Duodenal mucosa (tissue), 2 donors: ENCODE results near the gene MREG.

Experiments used
- H3K27ac ChIP-seq: one replicate; pipeline ENCODE4 v1.7.0; 2013; ENCODE audit warnings: low read depth, low read length
- H3K27me3 ChIP-seq, 2 donors: one replicate each; pipeline ENCODE4 v1.7.0; 2013; ENCODE audit warnings: low read length in 2 of 2, control low read depth in 1 of 2; ENCODE audit not compliant: insufficient read depth in 2 of 2, control insufficient read depth in 1 of 2
- H3K36me3 ChIP-seq, 2 donors: one replicate each; pipeline ENCODE4 v1.7.0; 2013; ENCODE audit warnings: low read length in 2 of 2, control low read depth in 1 of 2; ENCODE audit not compliant: insufficient read depth in 2 of 2, control insufficient read depth in 1 of 2
- H3K4me1 ChIP-seq, 2 donors: one replicate each; pipeline ENCODE4 v1.7.0; 2013; ENCODE audit warnings: low read length in 2 of 2, control low read depth in 1 of 2; ENCODE audit not compliant: insufficient read depth in 2 of 2, control insufficient read depth in 1 of 2
- H3K4me3 ChIP-seq, 2 donors: one replicate each; pipeline ENCODE4 v1.7.0; 2013; ENCODE audit warnings: low read length in 2 of 2, low read depth in 1 of 2
- H3K9ac ChIP-seq, 2 donors: one replicate each; pipeline ENCODE4 v1.7.0; 2013; ENCODE audit warnings: low read length in 2 of 2, low read depth in 1 of 2
- H3K9me3 ChIP-seq, 2 donors: one replicate each; pipeline ENCODE4 v1.7.0; 2013; ENCODE audit warnings: low read length in 2 of 2, control low read depth in 1 of 2; ENCODE audit not compliant: control insufficient read depth in 1 of 2

Gene MREG

DNA sequence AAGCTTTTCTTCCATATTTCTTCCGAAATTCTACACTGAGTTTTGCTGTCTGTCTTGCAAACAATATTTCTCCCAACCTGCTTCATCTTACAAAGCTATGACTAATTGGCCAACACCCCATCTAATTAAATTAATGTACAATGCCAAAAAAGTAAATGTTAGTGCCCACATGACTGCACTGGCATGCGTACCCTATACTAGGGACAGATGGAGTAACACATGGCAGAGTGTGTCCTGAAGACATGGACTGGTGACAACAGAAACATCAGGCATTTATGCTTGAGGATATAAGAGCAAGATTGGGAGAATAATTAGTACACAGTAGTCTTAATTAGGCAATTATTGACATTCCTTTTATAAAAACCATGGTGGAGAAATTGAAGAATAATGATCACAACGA is 66.8 kb downstream of the MREG start:
- no peak overlapping the region for H3K27ac ChIP-seq

DNA sequence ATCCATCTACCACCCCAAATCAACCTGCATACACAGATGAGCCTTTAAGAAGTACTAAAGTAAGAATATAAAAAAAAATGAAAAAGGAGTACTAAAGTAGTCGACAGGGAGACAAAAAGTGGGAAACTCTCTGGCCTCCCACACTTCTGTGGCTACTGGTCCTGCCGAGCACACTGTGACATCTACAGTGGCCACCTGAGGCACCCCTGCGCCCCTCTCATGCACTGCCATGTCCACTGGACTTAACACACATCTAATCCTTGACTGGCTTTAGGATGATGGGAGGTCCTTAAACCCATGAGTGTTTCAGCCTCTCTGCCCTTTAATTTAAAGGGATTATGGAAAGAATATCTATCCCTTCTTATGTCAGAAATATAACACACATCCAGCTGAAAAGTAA is 71.2 kb downstream of the MREG start:
- Histone ChIP-seq H3K36me3 (peaks cover 0 to 22% of the 10 kb centered on the region in 2 donors), H3K9me3 (no peaks in the 10 kb centered on the region), H3K4me1 (no peaks in the 10 kb centered on the region), H3K9ac (no peak overlapping the region), H3K27ac (no peak overlapping the region), H3K4me3 (no peak overlapping the region), H3K27me3 (no peaks in the 10 kb centered on the region)

More for the DNA sequence above, 66.8 kb downstream of the MREG start:
- peaks cover 0 to 13% of the 10 kb centered on the region in 2 donors for H3K36me3 ChIP-seq
- H3K9ac ChIP-seq: no peak overlapping the region
- H3K4me3 ChIP-seq: no peak overlapping the region
- no peaks in the 10 kb centered on the region for H3K27me3 ChIP-seq
- no peaks in the 10 kb centered on the region for H3K9me3 ChIP-seq
- H3K4me1 ChIP-seq: no peaks in the 10 kb centered on the region

DNA sequence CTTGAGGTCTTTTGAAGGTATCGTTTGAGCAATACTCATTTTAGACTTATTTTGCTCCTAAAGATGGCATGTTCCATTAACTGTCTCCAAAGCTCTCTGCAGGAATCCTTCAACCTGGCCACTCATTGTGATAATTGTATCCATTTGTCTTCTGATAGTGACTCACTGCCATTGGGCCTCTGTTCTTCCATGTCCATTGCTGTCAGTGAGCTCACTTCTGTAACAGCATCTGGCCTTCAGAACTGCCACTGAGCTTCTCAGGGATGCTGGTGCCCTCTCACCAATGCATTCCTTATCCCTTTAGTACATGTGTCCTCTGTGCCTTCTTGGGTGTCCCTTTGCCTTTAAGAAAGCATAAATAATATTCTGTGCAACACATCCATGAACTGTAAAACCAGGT is 71.6 kb downstream of the MREG start:
- Histone ChIP-seq H3K36me3 (peaks cover 0 to 22% of the 10 kb centered on the region in 2 donors), H3K27ac (no peak overlapping the region), H3K4me3 (no peak overlapping the region), H3K9ac (no peak overlapping the region), H3K4me1 (no peaks in the 10 kb centered on the region), H3K9me3 (no peaks in the 10 kb centered on the region), H3K27me3 (no peaks in the 10 kb centered on the region)

DNA sequence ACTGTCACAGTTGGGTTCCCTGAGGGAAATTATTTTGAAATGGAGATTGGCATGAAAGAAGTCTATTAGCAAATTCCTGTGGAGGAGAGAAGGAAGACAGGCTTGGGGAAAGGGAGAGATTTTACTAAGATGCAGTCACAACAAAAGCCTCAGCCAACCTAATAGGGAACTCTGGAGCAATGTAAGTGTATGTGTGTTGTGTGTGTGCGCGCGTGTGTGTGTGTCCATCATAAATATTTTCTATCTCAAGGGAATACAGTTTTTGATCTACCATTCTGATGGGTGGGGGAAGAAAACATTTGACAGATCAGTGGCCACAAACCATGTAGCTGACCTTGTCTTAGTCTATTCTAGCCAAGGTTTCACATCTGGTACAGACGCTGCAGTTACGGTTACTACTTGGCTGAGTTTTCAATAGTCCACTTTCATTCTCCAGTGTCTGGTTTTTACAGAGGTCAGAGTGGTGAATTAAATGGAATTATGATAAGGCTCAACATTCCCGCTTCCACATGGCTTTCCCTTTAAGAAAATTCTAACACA is 72.6 kb downstream of the MREG start:
- no peaks in the 10 kb centered on the region for H3K27me3 ChIP-seq
- no peak overlapping the region for H3K4me3 ChIP-seq
- H3K9me3 ChIP-seq: no peaks in the 10 kb centered on the region
- no peaks in the 10 kb centered on the region for H3K4me1 ChIP-seq
- no peak overlapping the region for H3K9ac ChIP-seq
- H3K27ac ChIP-seq: no peak overlapping the region
- peaks cover 0 to 20% of the 10 kb centered on the region in 2 donors for H3K36me3 ChIP-seq

DNA sequence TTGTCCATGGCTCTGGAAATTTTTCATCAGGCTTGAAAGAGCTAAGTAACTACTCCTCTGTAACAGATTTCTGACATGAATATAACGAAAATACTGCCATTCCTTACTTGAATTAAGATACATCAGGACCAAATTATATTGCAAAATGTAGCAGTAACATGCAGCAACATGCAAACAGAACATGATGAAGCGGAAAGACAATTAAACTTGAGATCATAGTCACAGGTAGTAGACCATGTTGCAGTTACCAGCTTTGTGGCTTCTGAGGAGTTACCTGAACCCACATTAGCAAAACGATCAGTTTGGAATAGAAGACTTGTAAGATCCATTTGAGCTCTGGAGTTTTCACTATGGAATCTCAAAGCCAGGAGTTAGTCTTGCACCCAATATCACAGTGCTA is 76.2 kb downstream of the MREG start:
- no peaks in the 10 kb centered on the region for H3K27me3 ChIP-seq
- no peaks in the 10 kb centered on the region for H3K9me3 ChIP-seq
- no peak overlapping the region for H3K9ac ChIP-seq
- no peaks in the 10 kb centered on the region for H3K4me1 ChIP-seq
- no peak overlapping the region for H3K27ac ChIP-seq
- no peak overlapping the region for H3K4me3 ChIP-seq
- peaks cover 0 to 12% of the 10 kb centered on the region in 2 donors for H3K36me3 ChIP-seq

DNA sequence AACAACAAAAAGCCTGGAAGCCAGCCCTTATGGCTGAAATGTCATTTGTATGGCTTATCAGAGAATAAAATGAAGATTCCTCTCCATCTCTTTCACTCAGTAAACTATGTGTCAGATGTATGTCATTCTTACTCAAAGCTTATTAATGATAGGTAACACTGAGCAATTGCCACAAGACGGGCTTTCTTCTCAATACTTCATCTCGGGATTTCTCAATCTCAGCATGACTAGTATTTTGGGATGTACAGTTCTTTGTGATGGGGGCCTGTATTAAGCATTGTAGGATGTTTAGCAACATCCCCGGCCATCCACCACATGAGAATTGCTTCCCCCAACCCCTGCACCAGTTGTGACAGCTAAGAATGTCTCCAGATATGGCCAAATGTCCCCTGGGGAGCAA is 80.2 kb downstream of the MREG start:
- Histone ChIP-seq H3K4me3 (no peak overlapping the region), H3K36me3 (no peaks in the 10 kb centered on the region), H3K27me3 (no peaks in the 10 kb centered on the region), H3K9ac (no peak overlapping the region), H3K9me3 (no peaks in the 10 kb centered on the region), H3K4me1 (no peaks in the 10 kb centered on the region), H3K27ac (no peak overlapping the region)

DNA sequence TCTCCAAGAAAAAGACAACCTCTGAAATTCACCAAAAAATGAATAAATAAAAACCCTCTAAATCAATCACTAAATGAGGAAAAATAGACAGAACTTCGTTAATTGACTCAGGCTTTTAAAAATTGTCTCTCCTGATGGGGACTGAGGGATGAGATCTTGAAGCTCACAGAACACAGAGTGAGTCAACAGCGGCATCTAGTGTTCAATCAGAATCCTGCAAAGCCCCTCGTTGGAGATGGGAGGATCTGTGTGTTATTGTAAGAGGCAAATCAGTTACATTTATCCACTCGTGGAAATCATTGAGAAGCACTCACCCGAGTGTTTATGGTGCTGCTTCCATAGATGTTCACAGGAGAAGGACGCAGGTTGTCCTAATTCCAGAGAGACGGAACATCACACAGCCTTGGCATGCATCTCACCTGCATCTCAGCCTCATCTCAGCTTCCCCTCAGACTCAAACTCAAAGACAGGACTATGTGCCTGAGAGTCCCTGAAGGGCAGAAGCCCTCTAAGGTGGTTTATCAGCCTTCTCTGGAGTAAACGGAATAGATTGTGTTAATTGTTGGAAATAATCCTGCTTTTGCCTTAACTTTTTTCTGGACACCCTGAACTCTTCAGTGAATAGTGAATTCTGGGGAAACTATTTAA is 82.0 kb downstream of the MREG start:
- Histone ChIP-seq H3K9me3 (no peaks in the 10 kb centered on the region), H3K9ac (no peak overlapping the region), H3K4me1 (no peaks in the 10 kb centered on the region), H3K27me3 (no peaks in the 10 kb centered on the region), H3K4me3 (no peak overlapping the region), H3K27ac (no peak overlapping the region), H3K36me3 (no peaks in the 10 kb centered on the region)

DNA sequence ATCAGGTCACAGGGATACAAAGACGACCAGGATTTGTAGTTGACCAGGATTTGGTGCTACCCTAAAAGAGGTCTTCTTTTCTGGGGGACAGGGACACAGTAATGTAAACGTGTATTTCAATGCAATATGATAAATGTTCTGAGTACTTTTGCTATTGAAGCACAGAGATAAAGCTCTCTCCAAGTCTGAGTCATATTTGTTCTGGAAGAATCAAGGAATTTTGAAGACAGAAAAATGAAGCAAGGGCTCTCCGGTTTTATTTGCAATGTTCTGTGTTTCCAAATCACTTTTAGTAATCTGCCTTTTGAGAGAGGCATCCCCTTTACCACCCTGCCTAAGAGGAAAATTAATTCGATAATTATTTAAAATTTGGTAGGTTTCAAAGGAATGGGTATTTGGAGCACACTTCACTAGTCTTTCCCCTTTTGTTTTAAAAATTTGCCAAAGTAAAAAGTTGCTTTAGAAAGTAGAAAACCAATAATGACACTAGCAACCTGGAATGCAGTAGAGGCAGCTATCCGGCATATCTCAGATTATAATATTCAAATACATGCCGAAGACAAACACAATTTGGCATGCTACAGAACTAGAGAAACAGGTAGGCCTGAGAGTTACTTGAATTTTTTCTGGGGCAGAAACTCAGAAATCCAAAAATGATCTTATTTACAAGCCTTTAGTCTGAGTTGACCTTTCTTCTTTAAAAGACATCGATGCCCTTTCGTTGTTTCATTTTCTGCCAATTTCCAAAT is 82.7 kb downstream of the MREG start:
- no peaks in the 10 kb centered on the region for H3K4me1 ChIP-seq
- H3K36me3 ChIP-seq: no peaks in the 10 kb centered on the region
- H3K9me3 ChIP-seq: no peaks in the 10 kb centered on the region
- no peak overlapping the region for H3K27ac ChIP-seq
- no peaks in the 10 kb centered on the region for H3K27me3 ChIP-seq
- H3K9ac ChIP-seq: no peak overlapping the region
- no peak overlapping the region for H3K4me3 ChIP-seq

DNA sequence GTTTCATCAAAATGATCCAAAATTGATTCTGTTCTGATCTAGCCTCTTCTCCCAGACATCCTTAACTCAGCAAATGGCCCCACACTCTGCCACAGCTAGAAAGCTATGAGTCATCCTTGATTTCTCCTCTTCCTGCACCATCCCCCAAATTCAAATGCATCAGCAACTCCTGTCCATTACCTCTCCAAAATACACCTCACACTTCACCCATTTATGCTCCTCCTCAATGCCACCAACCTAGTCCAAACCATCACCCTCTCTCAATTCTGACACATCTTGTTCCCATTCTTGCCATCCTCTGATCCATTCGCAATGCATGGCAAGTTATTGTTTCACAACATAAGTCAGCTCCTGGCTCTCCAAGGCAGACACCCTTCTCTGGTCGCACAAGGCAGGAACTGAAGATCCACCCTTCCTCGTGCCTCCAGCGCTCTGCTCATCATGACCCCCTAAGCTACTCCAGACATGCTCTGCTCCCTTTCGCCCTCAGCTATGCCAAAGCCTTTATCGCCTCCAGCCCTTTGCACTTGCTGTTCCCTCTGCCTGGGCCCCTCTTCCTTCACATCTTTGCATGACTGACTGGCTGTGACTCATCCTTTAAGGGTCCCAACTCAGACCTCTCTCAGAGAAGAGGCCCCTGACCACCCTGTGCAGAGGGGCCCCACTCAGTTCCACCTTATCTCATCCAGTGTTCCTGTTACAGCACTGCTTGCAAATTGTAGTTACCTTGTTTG is 83.6 kb downstream of the MREG start:
- Histone ChIP-seq H3K27me3 (no peaks in the 10 kb centered on the region), H3K36me3 (no peaks in the 10 kb centered on the region), H3K9ac (no peak overlapping the region), H3K27ac (no peak overlapping the region), H3K4me1 (no peaks in the 10 kb centered on the region), H3K9me3 (no peaks in the 10 kb centered on the region), H3K4me3 (no peak overlapping the region)

DNA sequence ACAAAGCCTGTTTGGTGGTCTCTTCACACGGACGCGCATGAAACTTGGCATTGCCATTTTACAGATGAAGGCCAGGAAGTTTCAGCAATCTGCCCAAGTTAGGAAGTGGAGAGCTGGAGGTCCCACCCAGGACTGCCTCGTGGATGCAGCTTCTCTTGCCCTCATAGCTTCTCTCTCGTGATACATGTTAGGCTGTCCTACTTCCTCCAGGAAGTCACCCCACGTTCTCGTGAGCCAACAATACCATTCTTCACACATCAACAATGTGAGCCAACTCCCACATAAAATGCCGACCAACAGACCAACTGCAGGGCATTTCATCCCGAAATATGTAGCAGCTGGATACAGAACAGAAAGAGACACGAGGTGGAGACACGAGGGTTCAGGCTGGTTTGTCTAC is 85.3 kb downstream of the MREG start:
- Histone ChIP-seq H3K27ac (no peak overlapping the region), H3K9me3 (no peaks in the 10 kb centered on the region), H3K9ac (no peak overlapping the region), H3K4me3 (no peak overlapping the region), H3K27me3 (no peaks in the 10 kb centered on the region), H3K4me1 (no peaks in the 10 kb centered on the region), H3K36me3 (no peaks in the 10 kb centered on the region)
